ENCODE results near the gene OSBPL10.

Gene OSBPL10

DNA sequence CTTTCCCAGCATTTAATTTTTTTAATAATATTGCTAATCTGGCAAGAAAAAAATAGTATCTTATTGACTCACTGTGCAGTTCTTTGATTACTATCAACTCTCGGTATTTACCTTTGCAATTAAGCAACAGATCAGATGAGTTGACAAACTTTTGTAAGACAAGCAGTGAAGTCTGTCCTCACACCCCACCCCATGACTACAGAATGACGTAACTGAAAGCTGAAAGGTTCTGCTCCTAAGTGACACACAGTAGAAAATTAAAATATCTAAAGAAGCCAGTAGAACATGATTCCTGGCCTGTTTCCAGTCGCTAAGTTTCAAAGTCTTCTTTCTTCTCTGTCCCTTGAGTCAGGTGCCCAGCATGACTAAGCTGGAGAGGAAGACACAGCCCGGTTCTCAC is 312.8 kb downstream of the OSBPL10 start:
- Histone ChIP-seq H3K27me3 (ENCODE audit: control insufficient read depth, insufficient read depth, low read length) (no peaks in the 10 kb centered on the region), H3K4me3 (ENCODE audit: low read depth, low read length) (no peak overlapping the region), H3K79me2 (no peaks in the 10 kb centered on the region), H3K4me1 (no peaks in the 10 kb centered on the region), H3K9ac (no peak overlapping the region), H3K36me3 (ENCODE audit: control insufficient read depth, insufficient read depth, low read length) (no peaks in the 10 kb centered on the region), H3K4me2 (ENCODE audit: low read length) (no peak overlapping the region), H3K9me3 (ENCODE audit: control insufficient read depth, low read length) (no peaks in the 10 kb centered on the region), H3K27ac (no peak overlapping the region), H2AFZ (no peak overlapping the region)
- TF ChIP-seq, protein P1, sequence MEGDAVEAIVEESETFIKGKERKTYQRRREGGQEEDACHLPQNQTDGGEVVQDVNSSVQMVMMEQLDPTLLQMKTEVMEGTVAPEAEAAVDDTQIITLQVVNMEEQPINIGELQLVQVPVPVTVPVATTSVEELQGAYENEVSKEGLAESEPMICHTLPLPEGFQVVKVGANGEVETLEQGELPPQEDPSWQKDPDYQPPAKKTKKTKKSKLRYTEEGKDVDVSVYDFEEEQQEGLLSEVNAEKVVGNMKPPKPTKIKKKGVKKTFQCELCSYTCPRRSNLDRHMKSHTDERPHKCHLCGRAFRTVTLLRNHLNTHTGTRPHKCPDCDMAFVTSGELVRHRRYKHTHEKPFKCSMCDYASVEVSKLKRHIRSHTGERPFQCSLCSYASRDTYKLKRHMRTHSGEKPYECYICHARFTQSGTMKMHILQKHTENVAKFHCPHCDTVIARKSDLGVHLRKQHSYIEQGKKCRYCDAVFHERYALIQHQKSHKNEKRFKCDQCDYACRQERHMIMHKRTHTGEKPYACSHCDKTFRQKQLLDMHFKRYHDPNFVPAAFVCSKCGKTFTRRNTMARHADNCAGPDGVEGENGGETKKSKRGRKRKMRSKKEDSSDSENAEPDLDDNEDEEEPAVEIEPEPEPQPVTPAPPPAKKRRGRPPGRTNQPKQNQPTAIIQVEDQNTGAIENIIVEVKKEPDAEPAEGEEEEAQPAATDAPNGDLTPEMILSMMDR (IDR thresholded peaks at IDR 0.05): no peak

DNA sequence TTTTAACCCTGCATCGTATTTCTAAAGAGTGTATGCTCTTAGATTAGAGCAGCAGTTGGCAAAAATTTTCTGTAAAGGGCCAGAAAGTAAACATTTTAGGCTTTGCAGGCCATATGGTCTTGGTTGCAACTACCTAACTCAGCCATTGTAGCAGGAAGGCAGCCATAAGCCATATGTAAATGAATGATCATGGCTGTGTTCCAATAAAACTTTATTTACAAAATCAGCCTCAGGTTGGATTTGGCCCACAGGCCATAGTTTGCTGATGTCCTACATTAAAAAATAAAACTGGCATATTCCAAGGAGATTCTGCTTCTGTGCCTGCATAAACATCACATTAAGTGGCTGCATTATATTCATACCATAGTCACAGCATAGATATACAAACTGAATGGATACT is 313.5 kb downstream of the OSBPL10 start:
- H3K4me2 ChIP-seq (ENCODE audit: low read length): no peak overlapping the region
- no peak overlapping the region for H3K27ac ChIP-seq
- H3K36me3 ChIP-seq (ENCODE audit: control insufficient read depth, insufficient read depth, low read length): no peaks in the 10 kb centered on the region
- H3K9ac ChIP-seq: no peak overlapping the region
- H3K9me3 ChIP-seq (ENCODE audit: control insufficient read depth, low read length): no peaks in the 10 kb centered on the region
- no peaks in the 10 kb centered on the region for H3K27me3 ChIP-seq (ENCODE audit: control insufficient read depth, insufficient read depth, low read length)
- H2AFZ ChIP-seq: no peak overlapping the region
- no peaks in the 10 kb centered on the region for H3K4me1 ChIP-seq
- TF ChIP-seq, protein P1 (IDR thresholded peaks at IDR 0.05): no peak
- H3K4me3 ChIP-seq (ENCODE audit: low read depth, low read length): no peak overlapping the region
- no peaks in the 10 kb centered on the region for H3K79me2 ChIP-seq

DNA sequence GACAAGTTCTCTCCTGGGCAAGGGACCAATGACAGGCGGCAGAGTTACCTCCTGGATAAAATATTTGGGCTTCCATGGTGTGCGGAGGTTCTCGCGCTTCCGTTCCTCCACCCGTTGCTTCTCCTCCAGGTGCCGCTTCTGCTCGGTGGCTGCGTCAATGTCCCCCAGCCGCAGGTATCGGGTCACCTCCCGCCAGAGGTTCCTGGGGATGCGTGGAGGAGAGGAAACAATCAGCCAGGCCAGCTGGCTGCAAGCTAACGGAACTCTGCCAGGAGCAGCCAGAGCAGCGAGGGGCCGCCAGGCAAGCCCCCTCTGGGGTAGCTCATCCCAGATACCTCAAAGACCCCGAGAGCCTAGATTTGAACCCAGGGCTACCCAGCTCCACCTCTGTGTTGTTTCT is 317.0 kb downstream of the OSBPL10 start:
- no peak overlapping the region for H3K9ac ChIP-seq
- no peak overlapping the region for H2AFZ ChIP-seq
- H3K79me2 ChIP-seq: no peaks in the 10 kb centered on the region
- no peaks in the 10 kb centered on the region for H3K4me1 ChIP-seq
- no peaks in the 10 kb centered on the region for H3K9me3 ChIP-seq (ENCODE audit: control insufficient read depth, low read length)
- no peaks in the 10 kb centered on the region for H3K36me3 ChIP-seq (ENCODE audit: control insufficient read depth, insufficient read depth, low read length)
- H3K27ac ChIP-seq: no peak overlapping the region
- H3K27me3 ChIP-seq (ENCODE audit: control insufficient read depth, insufficient read depth, low read length): no peaks in the 10 kb centered on the region
- TF ChIP-seq, protein P1 (IDR thresholded peaks at IDR 0.05): no peak
- no peak overlapping the region for H3K4me2 ChIP-seq (ENCODE audit: low read length)
- H3K4me3 ChIP-seq (ENCODE audit: low read depth, low read length): no peak overlapping the region

DNA sequence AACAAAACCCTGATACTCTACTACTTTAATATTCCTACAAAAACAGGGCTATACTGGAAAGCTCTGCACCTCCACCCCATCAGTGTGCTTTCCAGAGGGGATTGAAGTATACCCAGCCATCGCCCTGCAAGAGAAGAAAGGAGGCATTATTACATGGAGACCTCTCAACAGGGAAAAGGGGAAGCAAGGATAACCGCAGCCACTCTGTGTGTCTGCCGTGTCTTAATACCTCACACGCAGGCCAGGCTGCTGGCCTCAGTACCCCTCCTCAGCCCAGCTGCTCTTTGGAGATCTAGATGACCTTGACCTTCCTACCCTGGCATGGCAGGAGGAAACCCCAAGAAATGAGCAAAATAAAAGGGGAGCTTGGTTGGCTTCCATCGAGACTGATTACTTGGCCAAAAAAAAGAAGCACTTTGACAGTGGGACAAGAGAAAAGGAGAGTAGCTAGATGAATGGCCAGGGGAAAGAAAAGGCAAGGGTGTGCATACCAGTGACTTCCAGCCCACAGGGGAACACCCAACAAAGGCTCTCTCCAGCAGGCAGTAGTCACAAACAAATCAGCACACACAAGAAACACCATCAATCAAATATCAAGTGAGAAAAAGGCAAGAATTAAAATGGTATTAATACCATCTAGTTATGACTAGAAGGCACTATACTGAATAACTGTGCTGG is 318.9 kb downstream of the OSBPL10 start:
- Histone ChIP-seq H3K4me3 (ENCODE audit: low read depth, low read length) (no peak overlapping the region), H3K27me3 (ENCODE audit: control insufficient read depth, insufficient read depth, low read length) (no peaks in the 10 kb centered on the region), H2AFZ (no peak overlapping the region), H3K79me2 (no peaks in the 10 kb centered on the region), H3K27ac (no peak overlapping the region), H3K9ac (no peak overlapping the region), H3K9me3 (ENCODE audit: control insufficient read depth, low read length) (no peaks in the 10 kb centered on the region), H3K36me3 (ENCODE audit: control insufficient read depth, insufficient read depth, low read length) (no peaks in the 10 kb centered on the region), H3K4me2 (ENCODE audit: low read length) (no peak overlapping the region), H3K4me1 (no peaks in the 10 kb centered on the region)
- TF ChIP-seq, protein P1 (IDR thresholded peaks at IDR 0.05): no peak

DNA sequence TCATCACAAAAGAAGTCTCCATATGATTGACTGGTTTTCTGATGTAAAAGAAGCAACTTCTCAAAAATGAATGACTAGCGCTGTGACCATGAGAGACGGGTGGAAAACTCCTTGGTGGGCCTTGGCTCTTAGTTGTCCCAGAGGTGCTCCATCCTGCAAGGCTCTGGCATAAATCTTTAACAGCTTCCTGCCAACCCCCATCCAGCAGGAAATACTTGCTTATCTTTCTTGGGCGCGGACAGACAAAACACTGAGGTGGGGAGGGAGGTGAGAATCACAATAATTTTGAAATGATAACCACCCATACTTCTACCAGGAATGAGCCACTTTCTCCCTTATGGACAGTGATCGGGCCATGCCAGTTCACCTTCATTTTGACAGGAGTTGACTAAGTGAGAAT is 319.8 kb downstream of the OSBPL10 start:
- H2AFZ ChIP-seq: no peak overlapping the region
- no peaks in the 10 kb centered on the region for H3K9me3 ChIP-seq (ENCODE audit: control insufficient read depth, low read length)
- H3K4me3 ChIP-seq (ENCODE audit: low read depth, low read length): no peak overlapping the region
- no peak overlapping the region for H3K27ac ChIP-seq
- H3K9ac ChIP-seq: no peak overlapping the region
- H3K4me1 ChIP-seq: no peaks in the 10 kb centered on the region
- TF ChIP-seq, protein P1 (IDR thresholded peaks at IDR 0.05): no peak
- H3K4me2 ChIP-seq (ENCODE audit: low read length): no peak overlapping the region
- H3K27me3 ChIP-seq (ENCODE audit: control insufficient read depth, insufficient read depth, low read length): no peaks in the 10 kb centered on the region
- H3K36me3 ChIP-seq (ENCODE audit: control insufficient read depth, insufficient read depth, low read length): no peaks in the 10 kb centered on the region
- no peaks in the 10 kb centered on the region for H3K79me2 ChIP-seq

Data from parathyroid adenoma (tissue), 2 donors.